HEK293 (cell line): ENCODE data around the gene ESPNL.

Experiments
- CTCF ChIA-PET: fragments of 350-600 bp; formaldehyde crosslinking; extraction: SDS; loops from one replicate; lab custom pipeline; 2021; ENCODE audit warnings: antibody characterized with exemption; lab: Yijun Ruan, JAX
- POLR2A ChIA-PET: fragments of 300-600 bp; formaldehyde crosslinking; extraction: SDS; loops from one replicate; lab custom pipeline; 2020; ENCODE audit warnings: antibody characterized with exemption, inconsistent platforms; lab: Yijun Ruan, JAX
- H3K27ac ChIP-seq: fragments of 200-500 bp; sonication (Bioruptor generic); 2 replicates; pipeline ENCODE4 v1.5.1; 2014; ENCODE audit warnings: low read depth, low read length, control low read depth, inconsistent platforms; ENCODE audit errors: extremely low read depth
- H3K36me3 ChIP-seq, 2 experiments: fragments of 200-500 bp in 1 of 2; sonication (Bioruptor generic) in 1 of 2; 1 replicate in 1 of 2; 2 replicates in 1 of 2; pipeline ENCODE4 v1.5.1; 2014 to 2017; ENCODE audit warnings: inconsistent platforms in 2 of 2, low read length in 2 of 2; ENCODE audit not compliant: control insufficient read depth in 2 of 2, insufficient read depth in 1 of 2
- H3K4me1 ChIP-seq: fragments of 200-500 bp; sonication (Bioruptor generic); 2 replicates; pipeline ENCODE4 v1.5.1; 2014; ENCODE audit warnings: mild to moderate bottlenecking, low read length, inconsistent platforms; ENCODE audit not compliant: control insufficient read depth, insufficient read depth
- H3K4me3 ChIP-seq: 2 replicates; pipeline ENCODE4 v1.5.1; 2011; ENCODE audit warnings: low read depth, mild to moderate bottlenecking, control low read depth, low read length, moderate library complexity
- H3K9me3 ChIP-seq: fragments of 200-500 bp; sonication (Bioruptor generic); 2 replicates; pipeline ENCODE4 v1.5.1; 2014; ENCODE audit warnings: low read depth, low read length, inconsistent platforms; ENCODE audit not compliant: control insufficient read depth, insufficient read depth
- SALL2 ChIP-seq: fragments of 450-650 bp; formaldehyde crosslinking; IDR thresholded peaks from 2 replicates; pipeline ENCODE4 v1.5.0; 2017; ENCODE audit warnings: missing biosample characterization, mild to moderate bottlenecking, missing genetic modification characterization, borderline replicate concordance
- SCRT1 ChIP-seq: fragments of 450-650 bp; formaldehyde crosslinking; IDR thresholded peaks from 2 replicates; pipeline ENCODE4 v1.5.1; 2016; ENCODE audit warnings: missing biosample characterization, missing genetic modification characterization, borderline replicate concordance
- ZBTB1 ChIP-seq: fragments of 450-650 bp; formaldehyde crosslinking; IDR thresholded peaks from 2 replicates; pipeline ENCODE4 v1.5.1; 2016; ENCODE audit warnings: missing biosample characterization, missing genetic modification characterization
- ZBTB6 ChIP-seq: fragments of 450-650 bp; formaldehyde crosslinking; IDR thresholded peaks from 2 replicates; pipeline ENCODE4 v1.5.1; 2017; ENCODE audit warnings: missing biosample characterization, missing genetic modification characterization
- ZFP37 ChIP-seq: fragments of 450-650 bp; formaldehyde crosslinking; IDR thresholded peaks from 2 replicates; pipeline ENCODE4 v1.5.1; 2016; ENCODE audit warnings: missing biosample characterization, missing genetic modification characterization
- ZNF16 ChIP-seq: fragments of 450-650 bp; formaldehyde crosslinking; IDR thresholded peaks from 2 replicates; pipeline ENCODE4 v1.5.1; 2016; ENCODE audit warnings: low read depth, missing biosample characterization, missing genetic modification characterization
- ZNF169 ChIP-seq: fragments of 450-650 bp; formaldehyde crosslinking; IDR thresholded peaks from 2 replicates; pipeline ENCODE4 v1.5.1; 2016; ENCODE audit warnings: missing biosample characterization, missing genetic modification characterization
- ZNF202 ChIP-seq: fragments of 450-650 bp; formaldehyde crosslinking; IDR thresholded peaks from 2 replicates; pipeline ENCODE4 v1.5.1; 2016; ENCODE audit warnings: missing biosample characterization, missing genetic modification characterization, borderline replicate concordance
- ZNF280D ChIP-seq: fragments of 450-650 bp; formaldehyde crosslinking; IDR thresholded peaks from 2 replicates; pipeline ENCODE4 v1.5.1; 2016; ENCODE audit warnings: missing biosample characterization, missing genetic modification characterization
- ZNF292 ChIP-seq: fragments of 450-650 bp; formaldehyde crosslinking; IDR thresholded peaks from 2 replicates; pipeline ENCODE4 v1.5.1; 2016; ENCODE audit warnings: low read depth, missing biosample characterization, missing genetic modification characterization, borderline replicate concordance
- ZNF324 ChIP-seq: fragments of 450-650 bp; formaldehyde crosslinking; IDR thresholded peaks from 2 replicates; pipeline ENCODE4 v1.5.1; 2016; ENCODE audit warnings: missing biosample characterization, missing genetic modification characterization
- ZNF398 ChIP-seq: fragments of 450-650 bp; formaldehyde crosslinking; IDR thresholded peaks from 2 replicates; pipeline ENCODE4 v1.5.1; 2017; ENCODE audit warnings: missing biosample characterization, missing genetic modification characterization
- ZNF423 ChIP-seq: fragments of 450-650 bp; formaldehyde crosslinking; IDR thresholded peaks from 2 replicates; pipeline ENCODE4 v1.5.1; 2016; ENCODE audit warnings: missing biosample characterization, missing genetic modification characterization
- ZNF521 ChIP-seq: fragments of 450-650 bp; formaldehyde crosslinking; IDR thresholded peaks from 2 replicates; pipeline ENCODE4 v1.5.1; 2017; ENCODE audit warnings: missing biosample characterization, mild to moderate bottlenecking, missing genetic modification characterization
- ZNF561 ChIP-seq: fragments of 450-650 bp; IDR thresholded peaks from 2 replicates; pipeline ENCODE4 v1.5.1; 2018; ENCODE audit warnings: missing biosample characterization, missing genetic modification characterization, borderline replicate concordance
- ZNF600 ChIP-seq: fragments of 450-650 bp; formaldehyde crosslinking; IDR thresholded peaks from 2 replicates; pipeline ENCODE4 v1.5.1; 2016; ENCODE audit warnings: missing biosample characterization, missing genetic modification characterization
- ZNF621 ChIP-seq: fragments of 450-650 bp; formaldehyde crosslinking; IDR thresholded peaks from 2 replicates; pipeline ENCODE4 v1.5.1; 2017; ENCODE audit warnings: missing biosample characterization, missing genetic modification characterization
- ZNF692 ChIP-seq: fragments of 450-650 bp; formaldehyde crosslinking; IDR thresholded peaks from 2 replicates; pipeline ENCODE4 v1.5.1; 2016; ENCODE audit warnings: missing biosample characterization, missing genetic modification characterization
- ZNF776 ChIP-seq: fragments of 450-650 bp; formaldehyde crosslinking; IDR thresholded peaks from 2 replicates; pipeline ENCODE4 v1.5.0; 2017; ENCODE audit warnings: missing biosample characterization, missing genetic modification characterization, borderline replicate concordance

Gene ESPNL

DNA sequence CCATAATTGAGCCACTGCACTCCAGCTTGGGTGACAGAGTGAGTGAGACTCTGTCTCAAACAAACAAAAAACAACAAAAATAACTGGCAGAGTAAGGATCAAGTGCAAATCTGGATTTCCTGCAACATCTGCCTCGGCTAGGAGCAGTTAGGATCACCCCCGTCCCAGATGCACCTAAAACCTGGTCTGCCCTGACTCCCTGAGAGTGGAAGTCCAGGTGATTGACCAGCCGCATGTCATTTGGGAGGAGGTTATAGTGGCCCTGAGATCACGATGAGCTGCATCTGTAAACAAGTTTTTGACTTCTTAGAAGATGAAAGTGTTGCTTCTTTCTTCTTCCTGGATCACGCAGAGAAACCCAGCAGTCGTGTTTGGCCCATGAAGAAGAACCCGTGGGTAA lies 5.0 kb upstream of the ESPNL start:
- CTCF ChIA-PET: interaction anchor here (0.6 kb wide), 2 partner anchors 151 to 1042 kb away, joined by 3 to 4 read pairs; no protein-coding TSS in a partner anchor
- H3K4me1 ChIP-seq: no peaks in the 10 kb centered on the region

More for the DNA sequence above, 5.0 kb upstream of the ESPNL start:
- TF ChIP-seq ZNF398 (tag by site-specific recombination) (no peak), ZNF423 (no peak), ZNF600 (tag by site-specific recombination) (no peak), ZNF521 (tag by site-specific recombination) (no peak), ZNF776 (tag by site-specific recombination) (no peak), ZNF692 (tag by site-specific recombination) (no peak), ZNF280D (no peak), ZNF169 (tag by site-specific recombination) (no peak), SALL2 (tag by site-specific recombination) (no peak), ZNF324 (tag by site-specific recombination) (no peak), ZNF292 (tag by site-specific recombination) (no peak), ZFP37 (no peak), ZBTB1 (tag by site-specific recombination) (no peak), ZNF202 (no peak), SCRT1 (tag by site-specific recombination) (no peak), ZNF16 (tag by site-specific recombination) (no peak), ZBTB6 (tag by site-specific recombination) (no peak), ZNF621 (tag by site-specific recombination) (no peak), ZNF561 (tag by site-specific recombination) (no peak)
- POLR2A ChIA-PET: no interaction called here
- H3K4me3 ChIP-seq: no peak overlapping the region
- no peaks in the 10 kb centered on the region for H3K9me3 ChIP-seq
- H3K36me3 ChIP-seq: peaks cover 0 to 16% of the 10 kb centered on the region in 2 experiments; a peak in 2 of 3 replicates
- H3K27ac ChIP-seq: no peak overlapping the region
